Measurements from ENCODE around the gene SEPTIN6.

SEPTIN6 gene

GRCh38 chrX:119647552-119648420 lies 45.2 kb downstream of the SEPTIN6 start:
- peak; percentile 39 to 69 for DNase-seq

- no peak for DNase-seq
Measured at GRCh38 chrX:119647089-119647488, 45.9 kb downstream of the SEPTIN6 start.

- peak in 1 of 2 donors; percentile 27 for DNase-seq
Measured at GRCh38 chrX:119646515-119646914, 46.5 kb downstream of the SEPTIN6 start.

- no peak for DNase-seq
Measured at GRCh38 chrX:119643696-119644095, 49.3 kb downstream of the SEPTIN6 start.
